ENCODE measurements around the gene CPLANE1. TPM values are rescaled to one million over a fixed set of nuclear protein-coding genes. Genes with fewer than 3 reads are reported as not detected.
"Not testable (repeated sequence)": the region's sequence is repeated elsewhere in the genome, so short reads cannot be mapped to it uniquely, and the experiment has no call there.

CPLANE1 gene
- polyA plus RNA-seq, 1 experiment = 18.5 TPM

DNA sequence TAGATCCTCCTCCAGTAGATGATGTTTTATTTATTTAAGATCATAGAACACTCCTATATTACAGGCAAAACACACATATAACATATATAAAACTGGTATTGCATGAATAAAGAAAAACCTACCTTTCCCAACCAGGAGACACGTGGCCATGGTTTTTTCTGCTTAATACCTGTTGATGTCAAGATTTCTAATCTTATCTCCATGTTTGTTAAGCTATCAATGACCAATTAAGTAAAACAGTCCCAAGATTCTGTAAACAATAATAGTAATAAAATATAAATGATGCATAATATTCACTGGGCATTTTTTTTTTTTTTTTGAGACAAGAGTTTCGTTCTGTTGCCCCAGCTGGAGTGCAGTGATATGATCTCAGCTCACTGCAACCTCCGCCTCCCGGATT, 1.7 kb downstream of the CPLANE1 start:
- TF ChIP-seq, protein P1, sequence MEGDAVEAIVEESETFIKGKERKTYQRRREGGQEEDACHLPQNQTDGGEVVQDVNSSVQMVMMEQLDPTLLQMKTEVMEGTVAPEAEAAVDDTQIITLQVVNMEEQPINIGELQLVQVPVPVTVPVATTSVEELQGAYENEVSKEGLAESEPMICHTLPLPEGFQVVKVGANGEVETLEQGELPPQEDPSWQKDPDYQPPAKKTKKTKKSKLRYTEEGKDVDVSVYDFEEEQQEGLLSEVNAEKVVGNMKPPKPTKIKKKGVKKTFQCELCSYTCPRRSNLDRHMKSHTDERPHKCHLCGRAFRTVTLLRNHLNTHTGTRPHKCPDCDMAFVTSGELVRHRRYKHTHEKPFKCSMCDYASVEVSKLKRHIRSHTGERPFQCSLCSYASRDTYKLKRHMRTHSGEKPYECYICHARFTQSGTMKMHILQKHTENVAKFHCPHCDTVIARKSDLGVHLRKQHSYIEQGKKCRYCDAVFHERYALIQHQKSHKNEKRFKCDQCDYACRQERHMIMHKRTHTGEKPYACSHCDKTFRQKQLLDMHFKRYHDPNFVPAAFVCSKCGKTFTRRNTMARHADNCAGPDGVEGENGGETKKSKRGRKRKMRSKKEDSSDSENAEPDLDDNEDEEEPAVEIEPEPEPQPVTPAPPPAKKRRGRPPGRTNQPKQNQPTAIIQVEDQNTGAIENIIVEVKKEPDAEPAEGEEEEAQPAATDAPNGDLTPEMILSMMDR (IDR thresholded peaks at IDR 0.05; ENCODE audit: low read depth, low read length) = no peak
- no peak overlapping the region for H3K4me3 ChIP-seq (ENCODE audit: low read depth, low read length)
- ChIA-PET POLR2A (no interaction called here), CTCF (interaction anchor here (1.1 kb wide), 1 partner anchor 12 kb away, joined by 4 read pairs; no protein-coding TSS in a partner anchor)
- H3K9me3 ChIP-seq (ENCODE audit: control insufficient read depth, insufficient read depth, low read length) = no peaks in the 10 kb centered on the region
- H3K27ac ChIP-seq (ENCODE audit: low read depth, low read length) = no peak overlapping the region
- no peak for DNase-seq (ENCODE audit: low read depth, low spot score)
- H3K27me3 ChIP-seq (ENCODE audit: control insufficient read depth, insufficient read depth, low read length) = no peaks in the 10 kb centered on the region

DNA sequence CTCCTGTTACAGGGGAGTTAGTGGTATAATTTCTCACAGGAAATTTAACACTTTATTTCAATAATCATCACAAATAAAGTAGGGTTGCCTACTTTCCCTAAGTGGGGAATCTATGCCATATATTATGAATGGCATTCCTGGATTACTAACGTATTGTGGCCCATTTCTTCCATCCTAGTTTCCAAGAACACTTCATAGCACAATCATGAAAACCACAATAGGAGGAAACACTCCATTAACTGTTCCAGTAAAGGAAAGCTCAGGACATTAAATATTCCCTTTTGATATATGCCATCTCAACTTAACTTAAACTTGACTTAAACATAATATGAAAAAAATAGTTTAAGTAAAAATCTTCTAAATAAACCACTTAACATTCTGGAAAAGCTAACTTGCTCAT, 2.1 kb downstream of the CPLANE1 start:
- H3K9me3 ChIP-seq (ENCODE audit: control insufficient read depth, insufficient read depth, low read length) = no peaks in the 10 kb centered on the region
- H3K27me3 ChIP-seq (ENCODE audit: control insufficient read depth, insufficient read depth, low read length) = no peaks in the 10 kb centered on the region
- no peak overlapping the region for H3K27ac ChIP-seq (ENCODE audit: low read depth, low read length)
- no peak overlapping the region for H3K4me3 ChIP-seq (ENCODE audit: low read depth, low read length)
- DNase-seq (ENCODE audit: low read depth, low spot score) = no peak
- ChIA-PET CTCF (no interaction called here), POLR2A (no interaction called here)
- TF ChIP-seq, protein P1 (IDR thresholded peaks at IDR 0.05; ENCODE audit: low read depth, low read length) = no peak

DNA sequence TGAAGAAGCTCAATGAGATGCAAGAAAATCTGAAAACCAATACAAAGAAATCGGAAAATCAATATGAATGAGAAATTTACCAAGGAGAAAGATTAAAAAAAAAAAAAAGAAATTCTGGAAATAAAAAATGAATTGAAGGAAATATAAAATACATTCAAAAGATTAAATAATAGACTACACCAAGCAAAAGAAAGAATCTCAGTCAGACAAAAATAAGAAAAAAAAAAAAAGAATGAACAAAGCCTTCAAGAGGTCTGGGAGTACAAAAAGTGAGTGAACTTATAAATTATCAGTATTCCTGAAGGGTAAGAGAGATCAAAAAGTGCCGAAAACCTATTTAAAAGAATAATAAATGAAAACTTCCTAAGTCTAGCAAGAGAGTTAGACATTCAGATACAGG, 14.9 kb downstream of the CPLANE1 start:
- ChIA-PET POLR2A (no interaction called here), CTCF (no interaction called here)

DNA sequence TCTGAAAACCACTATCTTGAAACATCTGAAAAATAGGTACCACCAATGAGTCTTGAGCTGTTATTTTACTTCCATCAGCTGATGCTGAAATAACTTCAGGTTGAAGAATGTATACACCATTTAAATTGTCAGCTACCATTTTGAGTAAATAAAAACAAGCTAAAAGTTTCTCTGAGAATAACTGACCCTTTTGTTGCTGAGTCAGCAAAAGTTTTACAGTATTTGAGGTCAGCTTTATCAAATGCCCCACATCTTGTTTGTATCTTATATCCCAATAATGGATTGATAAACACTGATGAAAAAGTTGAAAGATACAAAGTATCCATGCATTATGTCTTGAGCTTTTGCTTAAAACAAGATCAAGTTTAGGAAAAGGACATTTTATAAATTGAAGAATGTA, 22.8 kb downstream of the CPLANE1 start:
- H3K27me3 ChIP-seq (ENCODE audit: control insufficient read depth, insufficient read depth, low read length) = no peaks in the 10 kb centered on the region
- POLR2A ChIA-PET = interaction anchor here (0.7 kb wide), 1 partner anchor 12 kb away, joined by 3 read pairs; no protein-coding TSS in a partner anchor
- no peak overlapping the region for H3K27ac ChIP-seq (ENCODE audit: low read depth, low read length)
- CTCF ChIA-PET = no interaction called here
- TF ChIP-seq, protein P1 (IDR thresholded peaks at IDR 0.05; ENCODE audit: low read depth, low read length) = no peak
- no peaks in the 10 kb centered on the region for H3K9me3 ChIP-seq (ENCODE audit: control insufficient read depth, insufficient read depth, low read length)
- DNase-seq (ENCODE audit: low read depth, low spot score) = no peak
- H3K4me3 ChIP-seq (ENCODE audit: low read depth, low read length) = no peak overlapping the region

More for the DNA sequence above, 14.9 kb downstream of the CPLANE1 start:
- TF ChIP-seq, protein P1 (IDR thresholded peaks at IDR 0.05; ENCODE audit: low read depth, low read length) = no peak
- H3K27ac ChIP-seq (ENCODE audit: low read depth, low read length) = no peak overlapping the region
- no peak overlapping the region for H3K4me3 ChIP-seq (ENCODE audit: low read depth, low read length)
- DNase-seq (ENCODE audit: low read depth, low spot score) = no peak
- no peaks in the 10 kb centered on the region for H3K9me3 ChIP-seq (ENCODE audit: control insufficient read depth, insufficient read depth, low read length)
- no peaks in the 10 kb centered on the region for H3K27me3 ChIP-seq (ENCODE audit: control insufficient read depth, insufficient read depth, low read length)

DNA sequence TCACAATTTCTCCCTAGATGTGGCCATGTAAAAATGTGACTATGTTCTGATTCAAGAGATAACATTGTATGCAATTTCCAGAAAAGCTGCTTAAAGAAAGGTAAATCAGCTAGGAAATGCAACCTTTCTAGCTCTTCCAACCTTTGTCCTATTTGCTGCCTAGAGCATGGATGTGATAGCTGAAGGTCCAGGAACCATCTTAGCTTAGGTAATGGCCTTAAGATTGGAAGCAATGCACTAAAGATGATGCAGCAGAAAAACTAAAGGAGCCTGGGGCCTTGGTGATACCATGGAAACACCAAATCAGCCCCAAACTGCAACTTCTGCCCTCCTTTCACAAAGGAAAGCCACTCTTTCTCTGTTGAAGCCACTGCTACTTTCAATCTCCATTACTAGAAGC, 27.0 kb downstream of the CPLANE1 start:
- ChIA-PET CTCF (no interaction called here), POLR2A (no interaction called here)
- Histone ChIP-seq H3K27me3 (ENCODE audit: control insufficient read depth, insufficient read depth, low read length) (no peaks in the 10 kb centered on the region), H3K9me3 (ENCODE audit: control insufficient read depth, insufficient read depth, low read length) (no peaks in the 10 kb centered on the region), H3K27ac (ENCODE audit: low read depth, low read length) (no peak overlapping the region), H3K4me3 (ENCODE audit: low read depth, low read length) (no peak overlapping the region)
- TF ChIP-seq, protein P1 (IDR thresholded peaks at IDR 0.05; ENCODE audit: low read depth, low read length) = no peak
- DNase-seq (ENCODE audit: low read depth, low spot score) = no peak

DNA sequence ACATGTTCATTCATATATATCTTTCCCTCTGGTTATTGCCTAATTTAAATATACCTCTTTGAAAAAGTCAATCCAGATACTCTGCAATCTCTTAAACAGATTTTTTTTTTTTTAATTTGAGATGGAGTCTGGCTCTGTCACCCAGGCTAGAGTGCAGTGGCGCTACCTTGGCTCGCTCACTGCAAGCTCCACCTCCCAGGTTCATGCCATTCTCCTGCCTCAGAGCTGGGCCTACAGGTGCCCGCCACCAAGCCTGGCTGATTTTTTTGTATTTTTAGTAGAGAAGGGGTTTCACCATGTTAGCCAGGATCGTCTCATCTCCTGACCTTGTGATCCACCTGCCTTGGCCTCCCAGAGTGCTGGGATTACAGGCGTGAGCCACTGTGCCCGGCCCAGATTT, 28.8 kb downstream of the CPLANE1 start:
- H3K4me3 ChIP-seq (ENCODE audit: low read depth, low read length); H3K27ac ChIP-seq (ENCODE audit: low read depth, low read length); CTCF ChIA-PET; POLR2A ChIA-PET; H3K9me3 ChIP-seq (ENCODE audit: control insufficient read depth, insufficient read depth, low read length); DNase-seq (ENCODE audit: low read depth, low spot score); H3K27me3 ChIP-seq (ENCODE audit: control insufficient read depth, insufficient read depth, low read length): not testable (repeated sequence)

DNA sequence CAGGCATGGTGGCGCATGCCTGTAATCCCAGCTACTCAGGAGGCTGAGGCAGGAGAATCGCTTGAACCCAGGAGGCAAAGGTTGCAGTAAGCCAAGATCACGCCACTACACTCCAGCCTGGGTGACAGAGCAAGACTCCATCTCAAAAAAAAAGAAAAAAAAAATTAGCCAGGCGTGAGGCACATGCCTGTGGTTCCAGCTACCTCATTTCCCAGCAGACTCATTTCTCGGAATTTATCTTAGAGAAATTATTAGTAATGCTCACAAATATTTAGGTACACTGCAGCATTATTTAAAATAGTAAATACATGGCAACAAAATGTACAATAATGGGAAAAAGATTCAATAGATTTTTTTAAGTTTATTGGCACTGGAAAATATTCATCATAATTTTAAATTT, 29.8 kb downstream of the CPLANE1 start:
- DNase-seq (ENCODE audit: low read depth, low spot score); POLR2A ChIA-PET; H3K27me3 ChIP-seq (ENCODE audit: control insufficient read depth, insufficient read depth, low read length); H3K9me3 ChIP-seq (ENCODE audit: control insufficient read depth, insufficient read depth, low read length); H3K27ac ChIP-seq (ENCODE audit: low read depth, low read length); H3K4me3 ChIP-seq (ENCODE audit: low read depth, low read length): not testable (repeated sequence)
- CTCF ChIA-PET = interaction anchor here (0.6 kb wide), 1 partner anchor 142 kb away, joined by 3 read pairs; no protein-coding TSS in a partner anchor
